ENCODE results near the gene SESN2.

GRCh38 chr1:28280501-28280900 lies 21.2 kb downstream of the SESN2 start:
- TF ChIP-seq CTCF (conservative IDR thresholded peaks at IDR 0.05; ENCODE audit: low read depth, low read length) (no peak), EZH2phosphoT487 (IDR thresholded peaks at IDR 0.05; ENCODE audit: borderline replicate concordance, low read length) (no peak)
